NCI-H2196 treated with DMSO at 0.1 percent for 48 hours (cell line): ENCODE results near the gene GOSR2.
"Not testable (repeated sequence)": the region's sequence is repeated elsewhere in the genome, so short reads cannot be mapped to it uniquely, and the experiment has no call there.

ENCODE experiments used
- DNase-seq: peaks from one replicate; lab custom pipeline; 2025; ENCODE audit not compliant: unreplicated experiment; lab: John Stamatoyannopoulos, UW

Gene GOSR2

DNA sequence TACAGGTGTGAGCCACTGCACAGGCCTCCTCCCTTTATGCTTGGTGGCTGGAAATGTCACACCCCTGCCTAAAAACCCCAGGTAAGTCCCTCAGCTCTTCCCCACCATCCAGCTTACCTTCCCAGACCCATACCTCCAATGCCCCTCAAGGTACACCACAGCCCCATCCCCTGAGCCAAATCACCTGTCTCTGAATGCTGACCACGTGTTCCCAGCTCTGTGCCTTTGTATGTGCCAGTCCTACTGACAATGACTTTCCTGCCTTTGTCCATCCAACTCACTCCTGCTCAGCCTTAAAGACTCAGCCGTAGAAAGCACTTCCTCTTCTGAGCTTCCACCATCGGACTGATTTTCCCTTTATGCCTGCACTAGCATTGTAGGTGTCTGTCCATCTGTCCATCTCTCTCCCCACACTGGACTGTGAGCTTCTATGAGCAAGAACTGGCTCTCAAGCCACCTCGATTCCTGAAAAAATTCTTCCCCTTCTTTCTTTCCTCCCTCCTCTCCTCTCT is 30.7 kb upstream of the GOSR2 start:
- DNase-seq: no peak

GRCh38 chr17:46894024-46894423 is 28.9 kb upstream of the GOSR2 start:
- DNase-seq: no peak

- no peak for DNase-seq
Observed at GRCh38 chr17:46894476-46895151, 28.3 kb upstream of the GOSR2 start.

DNA sequence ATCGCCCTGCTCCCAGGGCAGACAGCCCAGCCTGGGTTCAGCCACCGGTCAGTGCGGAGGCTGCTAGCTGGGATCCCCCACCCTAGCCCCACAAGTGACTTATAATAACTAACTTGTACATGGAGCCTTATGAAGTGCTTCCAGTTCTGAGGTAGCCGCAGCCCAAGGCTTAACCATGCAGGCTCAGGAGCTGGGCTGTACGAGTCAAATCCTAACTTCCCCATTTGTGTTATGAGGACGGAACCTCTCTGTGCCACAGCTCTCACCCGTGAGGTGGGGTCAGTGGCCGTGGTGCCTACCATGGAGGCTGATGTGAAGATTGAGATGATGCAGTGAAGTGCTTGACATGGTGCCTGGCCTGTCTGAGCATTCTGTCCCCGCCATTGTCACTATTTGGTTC is 27.8 kb upstream of the GOSR2 start:
- no peak for DNase-seq

- no peak for DNase-seq
Observed at GRCh38 chr17:46896991-46897390, 26.0 kb upstream of the GOSR2 start.

GRCh38 chr17:46898364-46898763 is 24.6 kb upstream of the GOSR2 start:
- DNase-seq: no peak

DNA sequence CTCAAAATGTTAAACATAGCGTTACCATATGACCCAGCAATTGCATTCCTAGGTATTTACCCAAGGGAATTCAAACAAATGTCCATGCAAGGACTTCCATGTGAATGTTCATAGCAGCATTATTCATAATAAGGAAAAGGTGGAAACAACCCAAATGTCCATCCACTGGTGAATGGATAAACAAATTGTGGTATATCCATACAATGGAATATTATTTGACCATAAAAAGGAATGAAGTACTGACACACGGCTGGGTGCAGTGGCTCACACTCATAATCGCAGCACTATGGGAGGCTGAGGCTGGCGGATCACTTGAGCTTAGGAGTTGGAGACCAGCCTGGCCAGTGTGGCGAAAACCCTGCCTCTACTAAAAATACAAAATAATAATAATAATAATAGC is 24.1 kb upstream of the GOSR2 start:
- no peak for DNase-seq

GRCh38 chr17:46901291-46901690 is 21.7 kb upstream of the GOSR2 start:
- DNase-seq: no peak

DNA sequence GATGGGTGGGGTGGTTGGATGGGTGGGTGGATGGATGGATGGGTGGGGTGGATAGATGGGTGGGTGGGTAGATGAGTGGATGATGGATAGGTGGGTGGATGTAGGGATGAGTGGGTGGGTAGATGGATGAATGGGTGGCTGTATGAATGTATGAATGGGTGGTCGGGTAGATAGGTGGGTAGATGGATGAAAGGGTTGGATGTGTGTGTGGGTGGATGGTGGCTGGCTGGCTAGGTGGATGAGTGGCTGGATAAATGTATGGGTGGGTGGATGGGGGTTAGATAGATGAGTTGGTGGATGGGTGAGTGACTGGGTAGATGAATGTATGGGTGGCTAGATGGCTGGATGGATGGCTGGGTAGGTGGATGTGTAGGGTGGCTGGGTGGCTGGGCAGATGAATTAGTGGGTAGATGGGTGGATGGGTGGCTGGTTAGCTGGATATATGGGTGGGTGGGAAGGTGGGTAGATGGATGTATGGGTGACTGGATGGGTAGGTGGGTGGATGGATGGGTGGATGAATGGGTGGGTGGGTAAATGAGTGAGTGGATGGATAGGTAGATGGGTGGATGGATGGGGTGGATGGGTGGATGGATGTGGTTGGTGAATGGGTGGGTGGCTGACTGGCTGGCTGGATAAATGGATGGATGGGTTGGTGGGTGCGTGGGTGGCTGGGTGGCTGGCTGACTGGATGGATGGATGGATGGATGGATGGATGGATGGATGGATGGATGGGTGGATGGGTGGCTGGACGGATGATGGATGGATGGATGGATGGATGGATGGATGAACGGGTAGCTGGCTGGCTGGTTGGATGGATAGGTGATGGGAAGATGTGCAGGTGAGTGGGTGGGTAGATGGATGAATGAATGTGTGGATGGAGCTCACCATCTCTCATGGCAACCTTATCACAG is 18.9 kb upstream of the GOSR2 start:
- DNase-seq: no peak

DNA sequence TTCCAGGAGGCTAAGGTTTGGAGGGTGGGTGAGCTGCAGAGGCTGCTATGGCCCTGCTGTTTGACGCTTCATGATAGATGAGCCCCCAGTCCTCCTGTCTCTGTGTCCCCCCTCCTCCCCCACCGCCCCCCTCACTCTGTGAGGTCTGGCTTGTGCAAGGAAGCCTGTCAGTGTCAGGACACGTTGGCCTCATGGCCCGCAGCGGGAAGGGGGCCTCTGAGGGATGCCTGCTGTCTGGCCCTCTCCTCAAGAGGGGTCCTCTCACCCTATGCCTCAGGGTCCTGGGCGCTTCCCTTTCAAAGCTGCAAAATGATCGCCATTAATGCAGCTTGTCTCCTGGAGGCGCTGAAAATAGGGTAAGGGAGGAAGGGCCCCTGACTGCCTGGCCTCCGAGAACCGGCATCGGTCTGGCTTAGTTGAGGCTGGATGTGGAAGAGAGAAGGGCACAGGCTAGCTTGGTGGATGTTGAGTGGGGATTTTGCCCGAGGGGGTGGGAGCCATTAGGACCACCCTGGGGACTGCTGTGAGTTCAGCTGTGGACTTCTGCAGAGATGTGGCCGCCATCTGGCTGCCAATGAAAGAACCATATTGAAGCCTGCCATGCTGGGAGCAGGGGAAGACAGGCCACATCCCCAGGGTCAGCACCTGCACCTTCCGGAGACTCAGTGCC is 14.8 kb upstream of the GOSR2 start:
- DNase-seq: no peak

DNA sequence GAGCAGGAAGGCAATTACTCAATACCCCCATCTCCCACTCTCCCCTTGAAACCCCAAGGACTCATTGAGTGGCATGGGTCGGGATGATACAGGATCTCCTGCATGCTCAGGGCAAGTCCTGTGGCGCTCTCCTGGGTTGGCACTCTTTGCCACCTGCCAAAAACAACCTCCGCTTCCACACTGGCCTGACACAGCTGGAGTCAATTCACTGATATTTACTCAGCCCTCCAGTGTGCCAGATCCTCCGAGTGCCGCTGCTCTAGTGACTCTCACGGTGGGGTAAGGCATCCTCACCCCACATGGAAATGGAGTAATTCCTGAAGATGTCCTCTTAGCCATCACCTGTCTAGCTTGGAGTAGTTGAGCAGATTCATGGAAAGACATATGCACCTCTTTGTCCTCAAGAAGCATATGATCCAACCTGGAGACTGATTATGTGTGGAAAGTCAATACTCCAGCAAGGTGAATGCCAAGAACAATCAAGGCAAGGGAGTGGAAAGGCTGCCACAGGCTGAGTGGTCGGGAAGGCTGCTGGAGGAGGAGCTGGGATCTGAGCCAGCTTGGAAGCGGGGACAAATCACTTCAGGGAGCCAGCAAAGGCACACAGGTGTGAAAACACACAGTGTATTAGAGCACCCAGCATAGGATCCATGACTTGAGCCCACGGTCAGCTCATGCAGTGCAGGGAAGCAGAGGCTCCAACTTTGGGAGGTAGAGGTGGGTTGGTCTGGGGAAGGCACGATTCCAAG is 12.6 kb upstream of the GOSR2 start:
- DNase-seq: peak; percentile 64

DNA sequence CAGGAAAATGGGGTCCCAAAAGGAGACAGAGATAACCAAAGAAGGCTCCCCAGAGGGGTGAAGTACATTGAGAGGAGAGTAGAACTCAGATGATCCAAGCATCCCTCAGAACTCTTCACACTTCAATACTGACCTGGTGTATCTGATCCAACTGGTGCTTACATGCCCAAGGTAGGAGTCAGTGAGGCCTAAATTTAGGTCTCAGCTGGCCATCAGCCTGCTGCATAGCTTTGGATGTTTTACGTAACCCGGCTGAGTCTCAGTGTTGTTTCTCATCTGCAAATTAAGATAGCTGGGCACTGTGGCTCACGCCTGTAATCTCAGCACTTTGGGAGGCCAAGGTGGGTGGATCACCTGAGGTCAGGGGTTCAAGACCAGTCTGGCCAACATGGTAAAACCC is 11.6 kb upstream of the GOSR2 start:
- DNase-seq: no peak

DNA sequence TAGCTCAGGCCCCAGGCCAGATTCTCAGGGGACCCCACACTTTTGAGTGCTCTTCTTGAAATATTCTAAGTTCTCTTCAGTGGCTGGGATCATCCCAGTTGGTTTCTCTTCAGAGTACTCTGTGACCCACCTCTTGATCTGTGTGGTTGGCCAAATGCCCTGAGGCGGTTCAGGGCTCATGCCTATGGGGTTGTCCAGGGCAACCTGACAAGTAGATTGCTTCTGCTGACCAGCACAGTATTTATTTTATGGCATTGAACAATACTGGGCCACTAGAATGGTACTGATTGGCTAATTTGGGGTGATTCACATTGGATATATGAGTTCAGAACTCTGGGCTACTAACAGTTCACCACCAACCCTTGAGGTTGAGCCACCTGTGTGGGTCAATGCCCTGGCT is 7.4 kb upstream of the GOSR2 start:
- no peak for DNase-seq

GRCh38 chr17:46916211-46916610 is 6.7 kb upstream of the GOSR2 start:
- no peak for DNase-seq

DNA sequence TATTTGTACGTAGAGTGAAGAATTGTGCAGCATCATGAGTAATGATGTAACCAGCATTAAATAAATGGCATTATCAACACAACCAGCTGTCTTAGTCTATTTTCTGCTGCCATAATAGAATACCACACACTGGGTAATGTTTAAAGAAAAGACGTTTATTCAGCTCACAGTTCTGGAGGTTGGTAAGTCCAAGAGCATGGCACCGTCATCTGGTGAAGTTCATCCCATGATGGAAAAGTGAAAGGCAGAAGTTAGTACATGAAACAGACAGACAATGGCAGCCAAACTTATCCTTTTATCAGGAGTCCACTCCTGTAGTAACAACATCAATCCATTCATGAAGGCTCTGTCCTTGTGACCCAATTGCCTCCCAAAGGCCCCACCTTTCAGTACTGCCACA is 6.3 kb upstream of the GOSR2 start:
- no peak for DNase-seq

- no peak for DNase-seq
Observed at GRCh38 chr17:46917041-46917440, 5.9 kb upstream of the GOSR2 start.

- no peak for DNase-seq
Observed at GRCh38 chr17:46917516-46917915, 5.4 kb upstream of the GOSR2 start.

DNA sequence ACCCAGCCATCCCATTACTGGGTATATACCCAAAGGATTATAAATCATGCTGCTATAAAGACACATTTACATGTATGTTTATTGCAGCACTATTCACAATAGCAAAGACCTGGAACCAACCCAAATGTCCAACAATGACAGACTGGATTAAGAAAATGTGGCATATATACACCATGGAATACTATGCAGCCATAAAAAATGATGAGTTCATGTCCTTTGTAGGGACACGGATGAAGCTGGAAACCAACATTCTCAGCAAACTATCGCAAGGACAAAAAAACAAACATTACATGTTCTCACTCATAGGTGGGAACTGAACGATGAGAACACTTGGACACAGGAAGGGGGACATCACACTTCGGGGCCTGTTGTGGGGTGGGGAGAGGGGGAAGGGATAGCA is 998 bp upstream of the GOSR2 start:
- DNase-seq: not testable (repeated sequence)

- no peak for DNase-seq
Observed at GRCh38 chr17:46922487-46922803, 515 bp upstream of the GOSR2 start.

DNA sequence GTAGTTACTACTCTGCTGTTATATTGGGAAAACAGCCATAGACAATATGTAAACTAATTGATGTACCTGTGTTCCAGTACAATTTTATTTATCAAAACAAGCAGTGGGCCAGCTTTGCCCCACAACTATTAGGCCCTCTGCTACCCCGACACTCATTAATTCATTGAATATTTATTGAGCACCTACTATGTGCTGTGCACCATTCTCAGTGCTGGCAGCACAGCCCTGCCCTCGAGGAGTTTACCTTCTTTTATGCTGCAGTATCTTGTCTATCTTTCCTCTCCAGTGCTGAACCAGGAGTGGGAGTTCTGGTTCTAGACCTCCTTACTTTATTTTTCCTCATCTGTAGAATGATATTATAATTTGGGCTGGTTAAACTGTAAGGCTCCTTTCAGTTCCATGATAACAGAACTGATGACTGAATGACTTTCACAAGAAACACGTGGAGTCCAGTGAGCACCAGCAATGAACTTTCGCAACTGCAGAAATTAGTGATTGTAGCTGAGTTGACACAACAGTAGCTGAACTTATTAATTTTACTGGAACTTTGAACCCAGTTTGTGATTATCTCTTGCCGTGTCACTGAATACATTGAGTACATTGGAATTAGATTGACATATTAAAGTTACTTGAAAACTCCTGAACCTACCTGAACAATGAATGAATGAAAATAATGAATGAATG is 2.4 kb downstream of the GOSR2 start:
- DNase-seq: no peak
